H9 (cell line): ENCODE data around the gene NUMBL. TPM values are rescaled to one million over a fixed set of nuclear protein-coding genes. Genes with fewer than 3 reads are reported as not detected.

Experiments
- DNase-seq: peaks from one replicate; pipeline ENCODE4 v3.0.0-alpha.2; 2017
- H2AFZ ChIP-seq: one replicate; pipeline ENCODE4 v1.6.1; 2013; ENCODE audit warnings: mild to moderate bottlenecking, low read length, control low read depth, moderate library complexity
- H2AK5ac ChIP-seq: 2 replicates; pipeline ENCODE4 v1.6.1; 2013; ENCODE audit warnings: low read length, control low read depth, mixed read lengths; ENCODE audit not compliant: insufficient read length
- H2BK120ac ChIP-seq: one replicate; pipeline ENCODE4 v1.6.1; 2013; ENCODE audit warnings: low read depth, mild to moderate bottlenecking, low read length, control low read depth, inconsistent platforms; ENCODE audit not compliant: poor library complexity, severe bottlenecking
- H2BK12ac ChIP-seq: 2 replicates; pipeline ENCODE4 v1.6.1; 2013; ENCODE audit warnings: low read length, control low read depth, mixed read lengths, low read depth; ENCODE audit not compliant: insufficient read length
- H2BK15ac ChIP-seq: 2 replicates; pipeline ENCODE4 v1.6.1; 2013; ENCODE audit warnings: low read depth, low read length, control low read depth
- H2BK20ac ChIP-seq: one replicate; pipeline ENCODE4 v1.6.1; 2013; ENCODE audit warnings: low read depth, mild to moderate bottlenecking, low read length, control low read depth, inconsistent platforms; ENCODE audit not compliant: poor library complexity, severe bottlenecking
- H2BK5ac ChIP-seq: 2 replicates; pipeline ENCODE4 v1.6.1; 2013; ENCODE audit warnings: low read length, control low read depth, mixed read lengths; ENCODE audit not compliant: insufficient read length
- H3K14ac ChIP-seq: 2 replicates; pipeline ENCODE4 v1.6.1; 2013; ENCODE audit warnings: low read length, control low read depth; ENCODE audit not compliant: insufficient read depth
- H3K18ac ChIP-seq: 2 replicates; pipeline ENCODE4 v1.6.1; 2013; ENCODE audit warnings: low read depth, mild to moderate bottlenecking, mixed read lengths, low read length, control low read depth; ENCODE audit not compliant: insufficient read length
- H3K23ac ChIP-seq: 2 replicates; pipeline ENCODE4 v1.6.1; 2013; ENCODE audit warnings: low read length, control low read depth, mixed read lengths, low read depth; ENCODE audit not compliant: insufficient read length
- H3K23me2 ChIP-seq: 2 replicates; pipeline ENCODE4 v1.6.1; 2013; ENCODE audit warnings: low read depth, mild to moderate bottlenecking, mixed read lengths, low read length, control low read depth; ENCODE audit not compliant: insufficient read length, poor library complexity, severe bottlenecking
- H3K27ac ChIP-seq: 2 replicates; pipeline ENCODE4 v1.5.1; 2013; ENCODE audit warnings: low read length, control low read depth, mixed read lengths, low read depth; ENCODE audit not compliant: insufficient read length
- H3K27me3 ChIP-seq: 2 replicates; pipeline ENCODE4 v1.6.1; 2013; ENCODE audit warnings: low read length, control low read depth, inconsistent platforms; ENCODE audit not compliant: insufficient read depth
- H3K4ac ChIP-seq: 2 replicates; pipeline ENCODE4 v1.6.1; 2013; ENCODE audit warnings: low read depth, mild to moderate bottlenecking, control low read depth, inconsistent platforms, low read length, moderate library complexity
- H3K4me1 ChIP-seq: 2 replicates; pipeline ENCODE4 v1.6.1; 2013; ENCODE audit warnings: low read length, control low read depth, inconsistent platforms; ENCODE audit not compliant: insufficient read depth
- H3K4me2 ChIP-seq: 2 replicates; pipeline ENCODE4 v1.6.1; 2013; ENCODE audit warnings: low read length, control low read depth, mixed read lengths; ENCODE audit not compliant: insufficient read length, insufficient read depth
- H3K56ac ChIP-seq: 2 replicates; pipeline ENCODE4 v1.6.1; 2013; ENCODE audit warnings: low read depth, mild to moderate bottlenecking, mixed read lengths, low read length, control low read depth; ENCODE audit not compliant: insufficient read length
- H3K79me1 ChIP-seq: 2 replicates; pipeline ENCODE4 v1.6.1; 2013; ENCODE audit warnings: low read depth, mild to moderate bottlenecking, moderate library complexity, low read length, control low read depth, inconsistent platforms; ENCODE audit not compliant: insufficient read depth, poor library complexity, severe bottlenecking
- H3K79me2 ChIP-seq: 2 replicates; pipeline ENCODE4 v1.6.1; 2013; ENCODE audit warnings: low read length, control low read depth, inconsistent platforms; ENCODE audit not compliant: insufficient read depth
- H3K9ac ChIP-seq: 2 replicates; pipeline ENCODE4 v1.6.1; 2013; ENCODE audit warnings: low read length, control low read depth, mixed read lengths; ENCODE audit not compliant: insufficient read length; ENCODE audit errors: extremely low read depth
- H3K9me3 ChIP-seq: one replicate; pipeline ENCODE4 v1.6.1; 2013; ENCODE audit warnings: low read depth, low read length, inconsistent platforms; ENCODE audit not compliant: control insufficient read depth
- H3T11ph ChIP-seq: one replicate; pipeline ENCODE4 v1.6.1; 2013; ENCODE audit warnings: mild to moderate bottlenecking, low read length, control low read depth, inconsistent platforms
- H4K20me1 ChIP-seq: one replicate; pipeline ENCODE4 v1.6.1; 2013; ENCODE audit not compliant: control insufficient read depth, insufficient read length, insufficient read depth
- H4K5ac ChIP-seq: 2 replicates; pipeline ENCODE4 v1.6.1; 2013; ENCODE audit warnings: low read depth, mild to moderate bottlenecking, mixed read lengths, low read length, control low read depth; ENCODE audit not compliant: insufficient read length
- H4K8ac ChIP-seq: replicated peaks from 2 replicates; pipeline ENCODE4 v1.6.1; 2013; ENCODE audit warnings: low read length, control low read depth, mixed read lengths, low read depth; ENCODE audit not compliant: insufficient read length
- H4K91ac ChIP-seq: 2 replicates; pipeline ENCODE4 v1.6.1; 2013; ENCODE audit warnings: low read depth, mild to moderate bottlenecking, moderate library complexity, mixed read lengths, low read length, control low read depth; ENCODE audit not compliant: insufficient read length
- H3K27ac Mint-ChIP-seq, 3 experiments: 2 replicates in 2 of 3; 3 replicates in 1 of 3; pipeline ENCODE4 v1.8.0; 2020 to 2021; ENCODE audit warnings: mixed read lengths in 3 of 3, mild to moderate bottlenecking in 1 of 3, moderate library complexity in 1 of 3
- H3K27me3 Mint-ChIP-seq: 2 replicates; pipeline ENCODE4 v1.8.0; 2021; ENCODE audit warnings: low read depth, mild to moderate bottlenecking, moderate library complexity, mixed read lengths
- H3K36me3 Mint-ChIP-seq, 3 experiments: 2 replicates in 2 of 3; 3 replicates in 1 of 3; pipeline ENCODE4 v1.8.0; 2020 to 2021; ENCODE audit warnings: low read depth in 3 of 3, mixed read lengths in 3 of 3; ENCODE audit not compliant: insufficient read depth in 1 of 3
- H3K4me1 Mint-ChIP-seq, 2 experiments: 2 replicates each; pipeline ENCODE4 v1.8.0; 2020; ENCODE audit warnings: mixed read lengths in 2 of 2
- H3K4me3 Mint-ChIP-seq, 2 experiments: 2 replicates in 1 of 2; 3 replicates in 1 of 2; pipeline ENCODE4 v1.8.0; 2020 to 2021; ENCODE audit warnings: mild to moderate bottlenecking in 2 of 2, mixed read lengths in 2 of 2, moderate library complexity in 1 of 2
- H3K9me3 Mint-ChIP-seq, 2 experiments: 2 replicates in 1 of 2; 3 replicates in 1 of 2; pipeline ENCODE4 v1.8.0; 2020; ENCODE audit warnings: mild to moderate bottlenecking in 2 of 2, mixed read lengths in 2 of 2, moderate library complexity in 1 of 2
- WGBS: extraction: QIAGEN DNeasy Blood & Tissue Kit; methylation state at CpG from one replicate; pipeline ENCODE4 v1.1.7; 2013; ENCODE audit warnings: missing lambda C conversion rate, low lambda C conversion rate, mixed read lengths; ENCODE audit not compliant: insufficient read length; ENCODE audit errors: extremely low coverage; 5-methylcytosine and 5-hydroxymethylcytosine counted together
- total RNA-seq: library from RNA; stranded (reverse); gene quantifications from 2 replicates; pipeline ENCODE4 v1.2.1, GENCODE V29; 2021
- TF ChIP-seq, protein P1 (sequence below): fragments of 200-600 bp; sonication (generic); conservative IDR thresholded peaks from 3 replicates; pipeline ENCODE4 v1.8.0; 2021; ENCODE audit warnings: antibody characterized with exemption, mild to moderate bottlenecking

The NUMBL gene
- total RNA-seq, 1 experiment from 2014 or later, result 34.5 TPM

DNA sequence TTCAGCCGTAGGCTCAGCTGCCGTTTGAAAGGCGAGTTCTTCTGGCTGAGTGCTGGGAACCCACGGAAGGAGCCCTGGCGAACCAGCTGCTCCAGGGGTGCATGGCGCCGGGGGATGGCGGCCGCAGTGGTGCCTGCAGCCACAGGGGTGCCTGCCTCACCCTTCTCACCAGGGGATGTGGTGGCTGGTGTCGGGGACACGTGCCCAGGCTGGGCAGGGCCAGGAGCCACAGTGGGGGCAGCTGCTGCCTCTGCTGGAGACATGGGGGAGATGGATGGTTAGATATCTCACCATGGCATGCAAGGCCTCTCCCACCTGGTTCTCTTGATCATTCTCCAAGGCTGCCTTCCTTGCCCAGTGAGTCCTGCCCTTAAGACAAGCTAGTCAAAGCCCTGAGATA lies 17.1 kb downstream of the NUMBL start:
- H3K9ac ChIP-seq, result no peak overlapping the region
- Mint-ChIP-seq H3K4me1 (no peaks in the 10 kb centered on the region), H3K27me3 (no peaks in the 10 kb centered on the region; the same call in 1 of the 2 replicates), H3K36me3 (peaks cover 24 to 52% (median 50%) of the 10 kb centered on the region in 3 experiments), H3K4me3 (no peak overlapping the region), H3K27ac (no peak overlapping the region), H3K9me3 (no peaks in the 10 kb centered on the region)
- no peak overlapping the region for H3K4ac ChIP-seq
- no CpG with 5 or more reads among the region's 11 CpGs for WGBS
- H4K5ac ChIP-seq, result no peak overlapping the region
- H2AK5ac ChIP-seq, result no peak overlapping the region
- no peak overlapping the region for H4K91ac ChIP-seq
- no peak overlapping the region for H2AFZ ChIP-seq
- H2BK15ac ChIP-seq, result no peak overlapping the region
- H3K18ac ChIP-seq, result no peak overlapping the region
- no peak overlapping the region for H2BK12ac ChIP-seq
- H3K4me2 ChIP-seq, result no peak overlapping the region
- no peak overlapping the region for H3T11ph ChIP-seq
- H3K23ac ChIP-seq, result no peak overlapping the region
- H2BK120ac ChIP-seq, result no peak overlapping the region
- no peak overlapping the region for H4K8ac ChIP-seq
- H4K20me1 ChIP-seq, result no peaks in the 10 kb centered on the region
- no peaks in the 10 kb centered on the region for H3K27me3 ChIP-seq
- H3K56ac ChIP-seq, result no peak overlapping the region
- no peak overlapping the region for H3K27ac ChIP-seq
- no peaks in the 10 kb centered on the region for H3K79me2 ChIP-seq
- no peaks in the 10 kb centered on the region for H3K4me1 ChIP-seq
- TF ChIP-seq, protein P1, sequence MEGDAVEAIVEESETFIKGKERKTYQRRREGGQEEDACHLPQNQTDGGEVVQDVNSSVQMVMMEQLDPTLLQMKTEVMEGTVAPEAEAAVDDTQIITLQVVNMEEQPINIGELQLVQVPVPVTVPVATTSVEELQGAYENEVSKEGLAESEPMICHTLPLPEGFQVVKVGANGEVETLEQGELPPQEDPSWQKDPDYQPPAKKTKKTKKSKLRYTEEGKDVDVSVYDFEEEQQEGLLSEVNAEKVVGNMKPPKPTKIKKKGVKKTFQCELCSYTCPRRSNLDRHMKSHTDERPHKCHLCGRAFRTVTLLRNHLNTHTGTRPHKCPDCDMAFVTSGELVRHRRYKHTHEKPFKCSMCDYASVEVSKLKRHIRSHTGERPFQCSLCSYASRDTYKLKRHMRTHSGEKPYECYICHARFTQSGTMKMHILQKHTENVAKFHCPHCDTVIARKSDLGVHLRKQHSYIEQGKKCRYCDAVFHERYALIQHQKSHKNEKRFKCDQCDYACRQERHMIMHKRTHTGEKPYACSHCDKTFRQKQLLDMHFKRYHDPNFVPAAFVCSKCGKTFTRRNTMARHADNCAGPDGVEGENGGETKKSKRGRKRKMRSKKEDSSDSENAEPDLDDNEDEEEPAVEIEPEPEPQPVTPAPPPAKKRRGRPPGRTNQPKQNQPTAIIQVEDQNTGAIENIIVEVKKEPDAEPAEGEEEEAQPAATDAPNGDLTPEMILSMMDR, result no peak
- H3K9me3 ChIP-seq, result no peaks in the 10 kb centered on the region
- no peak overlapping the region for H2BK5ac ChIP-seq
- H3K23me2 ChIP-seq, result no peaks in the 10 kb centered on the region
- DNase-seq, result no peak
- no peaks in the 10 kb centered on the region for H3K79me1 ChIP-seq
- no peak overlapping the region for H3K14ac ChIP-seq
- H2BK20ac ChIP-seq, result no peak overlapping the region
